Hematopoietic multipotent progenitor cell (in vitro differentiated cells): ENCODE data around the gene SIRPA. TPM values are rescaled to one million over a fixed set of nuclear protein-coding genes. Genes with fewer than 3 reads are reported as not detected.

Experiments
- DNase-seq, 3 donors: peaks; one replicate each; pipeline ENCODE4 v3.0.0-alpha.2; 2011 to 2015; ENCODE audit warnings: low read depth in 2 of 3, low spot score in 2 of 3
- total RNA-seq: library from RNA; depleted of rRNA; stranded (reverse); fragments of >200 nt; gene quantifications from one replicate; pipeline ENCODE4 v1.2.3, GENCODE V29; 2012

SIRPA gene
- total RNA-seq, 1 donor: 8.1 TPM

DNA sequence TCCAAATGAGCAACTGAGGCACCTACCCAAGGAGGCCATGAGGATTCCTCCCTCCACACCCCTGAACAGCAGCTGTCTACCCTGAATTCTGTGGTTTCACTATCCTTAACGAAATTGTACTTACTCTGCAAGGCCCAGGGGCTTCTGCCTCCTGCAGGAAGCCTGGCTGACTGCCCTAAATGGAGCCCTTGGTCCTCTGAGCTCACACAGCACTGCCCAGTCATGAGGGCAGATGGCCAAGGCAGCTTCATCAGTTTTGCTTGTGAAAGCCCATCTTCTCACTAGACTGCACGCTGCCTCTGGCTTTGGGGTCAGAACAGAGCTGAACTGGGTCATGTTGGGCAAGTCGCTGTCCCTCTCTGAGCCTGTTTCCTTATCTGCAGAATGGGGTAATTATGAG, 26.4 kb upstream of the SIRPA start:
- DNase-seq: no peak

GRCh38 chr20:1870323-1870722, 24.9 kb upstream of the SIRPA start:
- no peak for DNase-seq

GRCh38 chr20:1870792-1871550, 24.2 kb upstream of the SIRPA start:
- peak in 2 of 3 donors; percentile 44 to 75 for DNase-seq

GRCh38 chr20:1871807-1872458, 23.3 kb upstream of the SIRPA start:
- DNase-seq: no peak

DNA sequence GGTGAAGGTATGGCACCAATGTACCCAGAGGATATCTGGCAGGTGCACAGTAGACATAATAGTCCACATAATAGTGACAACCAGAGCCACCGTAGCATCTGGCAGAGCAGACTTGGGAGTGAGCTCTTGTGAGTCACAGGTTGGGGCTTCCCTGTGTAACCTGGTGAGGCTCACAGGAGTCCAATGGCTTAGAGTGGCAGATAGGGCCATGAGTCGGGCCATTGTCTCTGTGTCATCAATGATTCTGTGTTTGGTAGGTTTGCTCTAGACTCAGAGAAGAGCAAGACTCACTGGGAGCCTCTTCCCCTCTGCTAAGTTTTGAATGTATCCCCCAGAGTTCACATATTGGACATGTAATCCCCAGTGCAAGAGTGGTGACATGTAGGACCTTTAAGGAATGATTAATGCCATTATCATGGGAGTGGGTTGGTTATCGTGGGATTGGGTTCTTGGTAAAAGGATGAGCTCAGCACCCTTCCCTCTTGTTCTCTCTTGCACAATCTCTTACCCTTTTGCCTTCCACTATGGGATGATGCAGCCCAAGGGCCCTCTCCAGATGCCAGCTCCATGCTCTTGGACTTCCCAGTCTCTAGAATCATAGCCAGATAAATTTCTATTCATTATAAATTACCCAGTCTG, 22.6 kb upstream of the SIRPA start:
- no peak for DNase-seq

DNA sequence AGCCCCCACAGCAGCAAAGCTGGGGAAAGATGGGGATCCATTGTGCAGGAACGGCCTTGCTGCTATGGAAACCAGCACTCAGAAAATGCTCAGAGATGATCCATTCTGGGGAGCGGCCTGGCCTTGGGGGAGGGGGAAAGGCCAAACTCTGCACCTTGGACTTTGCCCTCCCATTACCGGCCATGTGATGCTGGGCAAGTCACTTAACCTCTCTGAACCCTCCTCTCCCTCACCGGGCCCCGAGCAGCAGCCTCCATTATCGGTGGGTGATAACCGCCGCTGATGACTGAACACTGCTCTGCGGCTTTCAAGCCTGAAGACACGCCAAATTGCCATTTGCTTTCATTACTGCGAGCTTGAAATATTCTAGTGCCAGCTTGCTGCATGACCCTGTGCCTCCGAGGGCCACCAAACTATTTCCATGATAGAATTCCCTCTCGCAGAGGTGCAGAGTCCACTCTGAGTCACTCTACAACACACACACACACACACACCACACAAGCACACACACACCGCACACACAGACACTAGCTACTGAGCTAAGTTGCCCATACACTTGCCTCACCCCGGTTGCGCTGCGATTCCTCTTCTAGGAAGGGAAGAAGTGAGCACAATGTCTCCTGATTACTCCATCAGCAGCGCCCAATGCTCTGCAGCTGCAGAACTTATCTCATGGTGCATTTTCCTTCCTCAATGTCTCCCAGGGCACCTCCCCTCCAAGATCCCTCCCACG, 20.6 kb upstream of the SIRPA start:
- DNase-seq: no peak

DNA sequence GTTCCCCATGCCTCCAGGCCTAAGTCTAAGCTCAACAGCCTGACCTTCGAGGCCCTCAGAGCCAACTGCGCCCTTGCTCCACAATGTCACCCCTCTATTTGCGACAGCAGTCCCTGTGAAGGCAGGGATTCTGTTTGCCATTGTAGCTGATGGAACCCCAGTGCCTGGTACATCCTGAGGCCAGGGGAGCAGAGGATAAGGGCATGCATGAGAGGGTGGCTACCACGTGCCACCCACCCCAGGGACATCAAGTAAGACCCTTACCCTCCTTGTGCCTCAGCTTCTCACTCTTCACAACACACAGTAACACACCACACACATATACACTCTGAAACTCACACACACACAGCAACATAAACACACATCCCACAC, 20.0 kb upstream of the SIRPA start:
- DNase-seq: no peak

DNA sequence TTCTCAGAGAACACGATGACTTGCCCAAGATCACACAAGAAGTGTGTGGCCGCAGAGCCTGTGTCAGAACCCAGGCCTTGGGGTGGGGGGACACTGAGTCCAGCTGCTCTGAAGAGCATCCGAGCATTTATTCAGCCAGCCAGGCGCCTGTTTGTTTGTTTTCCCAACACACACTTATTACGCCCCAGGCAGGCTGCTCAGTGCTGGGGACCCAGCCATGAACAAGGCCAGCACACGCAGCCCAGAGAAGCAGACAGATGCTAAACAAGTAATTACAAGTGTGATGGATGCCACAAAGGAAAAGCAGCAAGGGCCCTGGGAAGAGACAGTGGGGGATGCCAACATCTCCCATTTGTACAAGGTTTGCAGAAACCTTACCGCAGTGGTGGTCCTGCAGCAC, 19.4 kb upstream of the SIRPA start:
- no peak for DNase-seq

- DNase-seq: no peak
Observed at GRCh38 chr20:1876217-1876921, 18.8 kb upstream of the SIRPA start.

DNA sequence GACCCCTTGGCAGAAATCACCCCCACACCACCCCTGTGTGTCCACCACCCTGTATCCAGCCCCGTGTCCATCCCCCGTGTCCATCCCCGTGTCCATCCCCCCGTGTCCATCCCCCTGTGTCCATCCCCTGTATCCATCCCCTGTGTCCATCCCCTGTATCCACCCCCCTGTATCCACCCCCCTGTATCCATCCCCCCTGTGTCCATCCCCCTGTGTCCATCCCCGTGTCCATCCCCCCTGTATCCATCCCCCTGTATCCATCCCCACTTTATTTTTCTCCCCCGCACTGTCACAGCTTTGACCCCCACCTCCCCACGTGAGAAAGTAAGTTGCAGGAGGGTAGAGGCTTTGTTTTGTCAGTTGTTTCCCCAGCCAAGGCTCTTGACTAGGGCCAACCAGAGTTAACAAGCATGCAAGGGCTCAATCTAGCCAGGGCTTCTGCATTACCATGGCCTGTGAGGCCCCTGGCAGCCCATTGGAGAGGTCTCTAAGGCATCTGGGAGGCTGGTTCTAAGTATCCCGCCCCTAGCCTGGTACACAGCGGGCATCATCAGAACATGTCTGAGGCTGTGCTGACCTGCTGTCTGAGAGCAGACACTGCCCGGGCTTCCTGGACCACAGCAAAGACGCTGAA, 18.1 kb upstream of the SIRPA start:
- peak in 2 of 3 donors; percentile 16 to 21 for DNase-seq

GRCh38 chr20:1877609-1878200, 17.5 kb upstream of the SIRPA start:
- DNase-seq: no peak

- no peak for DNase-seq
Observed at GRCh38 chr20:1879369-1879768, 15.8 kb upstream of the SIRPA start.

DNA sequence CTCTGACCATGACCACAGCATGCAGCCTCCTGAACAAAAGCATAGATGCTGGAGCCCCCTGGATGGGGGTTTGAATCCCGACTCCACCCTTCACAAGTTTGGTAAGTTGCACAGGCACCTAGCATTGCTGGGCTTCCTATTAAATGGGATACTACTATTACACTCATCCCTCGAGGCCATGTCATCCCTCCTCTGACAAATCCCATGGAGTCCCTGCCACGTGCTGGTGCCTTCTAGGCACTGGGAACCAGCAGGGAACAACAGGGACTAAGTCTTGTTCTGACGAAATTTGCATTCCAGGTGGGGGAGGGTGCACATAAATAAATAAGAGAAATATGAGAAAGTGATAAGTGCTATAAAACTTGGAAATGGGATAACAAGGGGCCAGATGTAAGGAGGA, 15.3 kb upstream of the SIRPA start:
- no peak for DNase-seq

DNA sequence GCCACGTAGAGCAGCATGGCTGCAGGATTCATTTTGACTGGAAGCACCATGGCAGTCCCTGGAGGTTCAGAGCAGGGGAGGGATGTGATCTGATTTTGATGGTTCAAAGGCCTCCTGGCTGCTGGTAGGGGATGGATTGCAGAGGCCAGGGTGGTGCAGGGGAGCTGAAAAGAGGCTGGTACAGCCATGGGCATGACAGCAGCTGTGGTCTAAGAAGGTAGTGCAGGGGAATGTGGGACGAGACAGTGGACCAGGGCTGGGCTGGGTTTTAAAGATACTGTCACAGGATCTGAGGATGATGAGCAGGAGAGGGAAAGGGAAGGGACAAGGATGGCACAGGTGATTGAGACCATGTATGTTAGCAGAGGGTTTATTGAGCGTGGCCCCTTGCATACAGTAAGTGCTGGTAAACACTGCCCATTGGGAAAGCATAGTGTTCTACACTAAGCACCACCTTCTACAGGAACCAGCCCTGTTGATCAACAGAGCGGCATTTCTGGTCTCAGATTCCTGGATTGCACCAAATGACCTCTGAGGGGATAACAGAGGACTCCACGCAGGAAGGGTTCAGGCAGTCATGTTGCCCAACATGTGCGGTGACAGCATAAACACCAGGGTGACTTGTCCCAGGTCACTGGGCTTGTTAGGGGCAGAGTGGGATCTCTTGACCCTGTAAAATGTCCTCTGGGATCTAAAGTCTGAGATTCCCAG, 14.5 kb upstream of the SIRPA start:
- DNase-seq: no peak

DNA sequence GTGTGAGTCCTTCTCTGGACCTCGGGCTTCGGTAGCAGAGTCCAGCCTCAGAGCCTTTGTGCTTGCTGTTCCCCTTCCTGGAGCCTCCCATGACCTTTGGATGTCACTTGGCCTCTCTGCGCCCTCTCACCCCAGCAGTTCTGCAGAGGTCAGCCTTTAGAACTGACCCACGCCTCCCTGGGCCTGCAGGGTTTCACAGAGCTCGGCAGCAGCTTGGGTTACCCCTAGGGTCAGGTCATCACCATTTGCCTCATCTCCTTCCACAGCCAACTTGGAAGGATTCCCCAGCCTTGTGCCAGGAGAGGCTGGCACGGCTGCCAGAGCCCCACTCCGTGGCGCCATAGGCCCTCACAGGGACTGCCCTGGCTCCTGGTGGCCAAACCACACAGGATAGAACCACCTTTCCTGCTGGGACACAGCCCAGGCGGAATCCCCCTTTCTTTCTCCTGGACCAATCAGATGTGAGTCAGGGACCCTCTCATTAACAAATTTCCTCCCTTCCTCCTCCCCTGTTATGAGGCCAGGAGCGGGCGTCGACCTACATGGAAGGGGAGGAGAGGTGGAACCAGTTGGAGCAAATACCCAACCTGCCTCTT, 13.9 kb upstream of the SIRPA start:
- no peak for DNase-seq

DNA sequence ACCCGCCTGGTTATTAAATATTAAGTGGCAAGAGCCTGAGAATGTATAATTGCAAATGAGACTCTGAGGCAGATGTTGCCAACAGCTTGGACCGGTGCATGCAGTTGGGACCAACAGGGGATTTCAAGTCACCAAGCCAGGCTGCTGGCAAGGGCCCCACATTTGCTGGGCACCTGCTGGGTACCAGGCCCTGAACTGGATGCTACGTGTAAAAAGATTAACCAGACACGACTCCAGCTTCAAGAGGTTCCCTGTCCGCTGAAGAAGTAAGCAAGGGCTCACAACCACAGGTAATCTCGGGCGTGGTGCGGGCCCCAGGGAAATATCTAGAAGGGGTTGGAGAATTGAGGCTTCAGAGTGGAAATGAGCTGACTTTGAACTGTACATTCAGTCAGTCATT, 13.2 kb upstream of the SIRPA start:
- no peak for DNase-seq

DNA sequence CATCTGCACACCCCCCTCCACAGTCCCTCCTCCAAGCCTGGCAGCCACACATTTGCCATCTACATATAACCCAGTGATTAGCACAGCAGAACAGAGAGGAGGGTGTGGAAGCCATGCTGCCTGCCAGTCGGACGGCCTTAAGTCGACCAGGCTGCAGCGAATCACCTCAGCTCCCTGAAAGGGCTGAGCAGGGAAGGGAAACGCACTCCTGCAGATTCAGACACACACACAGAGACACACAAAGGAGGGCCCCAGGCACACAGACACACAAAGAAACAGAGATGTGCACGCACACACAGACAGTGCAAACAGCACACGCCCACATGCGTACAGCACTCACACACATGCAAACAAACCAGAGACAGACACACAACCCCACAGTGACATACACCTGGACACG, 11.2 kb upstream of the SIRPA start:
- DNase-seq: no peak

DNA sequence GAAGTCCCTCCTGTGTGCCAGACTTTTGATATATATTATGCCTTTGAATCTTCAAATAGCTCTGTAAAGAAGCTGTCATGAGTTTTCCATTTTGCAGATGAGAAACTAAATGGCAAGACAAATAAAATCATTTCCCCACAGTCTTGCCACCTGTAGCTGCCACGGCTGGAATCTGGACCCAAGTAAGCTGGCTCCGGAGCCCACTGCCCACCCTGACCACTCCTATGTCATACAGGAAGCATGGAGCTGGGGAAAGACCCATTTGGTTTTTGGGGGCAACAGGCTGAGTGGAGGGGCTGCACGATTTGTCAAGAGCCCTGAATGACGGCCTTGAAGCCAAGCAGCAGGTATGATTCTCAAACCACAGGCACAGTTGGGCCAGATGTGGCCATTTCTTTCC, 10.0 kb upstream of the SIRPA start:
- DNase-seq: no peak
